HG03342 (cell line): Measurements from ENCODE around the gene VPS4B.
"Not testable (repeated sequence)": the region's sequence is repeated elsewhere in the genome, so short reads cannot be mapped to it uniquely, and the experiment has no call there.

Experiments
- ATAC-seq: cut with Tn5 transposase; IDR thresholded peaks from one replicate; pipeline ENCODE4 v1.9.1; 2021; ENCODE audit warnings: mild to moderate bottlenecking, moderate library complexity; ENCODE audit not compliant: unreplicated experiment

Gene VPS4B

GRCh38 chr18:63422087-63422863 is at the start of gene VPS4B:
TSS of gene VPS4B (minus strand) at chr18:63422476. CDS start at chr18:63422259, 217 bp downstream.
- ATAC-seq = peak; percentile 97

GRCh38 chr18:63470751-63471150 is 48.5 kb upstream of the VPS4B start:
- no peak for ATAC-seq

GRCh38 chr18:63468575-63468974 is 46.3 kb upstream of the VPS4B start:
- no peak for ATAC-seq

GRCh38 chr18:63467699-63468098 is 45.4 kb upstream of the VPS4B start:
- no peak for ATAC-seq

- ATAC-seq = no peak
These were observed 42.8 kb upstream of the VPS4B start for GRCh38 chr18:63465059-63465458.

- no peak for ATAC-seq
These were observed 42.2 kb upstream of the VPS4B start for GRCh38 chr18:63464434-63464833.

GRCh38 chr18:63460414-63460813 is 38.1 kb upstream of the VPS4B start:
- ATAC-seq = no peak

GRCh38 chr18:63457977-63458376 is 35.7 kb upstream of the VPS4B start:
- no peak for ATAC-seq

GRCh38 chr18:63454497-63454896 is 32.2 kb upstream of the VPS4B start:
- no peak for ATAC-seq

- not testable (repeated sequence) for ATAC-seq
These were observed 30.5 kb upstream of the VPS4B start for GRCh38 chr18:63452751-63453150.

- no peak for ATAC-seq
These were observed 29.8 kb upstream of the VPS4B start for GRCh38 chr18:63451799-63452660.

GRCh38 chr18:63449426-63449825 is 27.1 kb upstream of the VPS4B start:
- no peak for ATAC-seq

- no peak for ATAC-seq
These were observed 24.8 kb upstream of the VPS4B start for GRCh38 chr18:63447066-63447465.

- no peak for ATAC-seq
These were observed 24.0 kb upstream of the VPS4B start for GRCh38 chr18:63446266-63446665.

- no peak for ATAC-seq
These were observed 22.8 kb upstream of the VPS4B start for GRCh38 chr18:63445037-63445436.

- ATAC-seq = peak; percentile 41
These were observed 22.3 kb upstream of the VPS4B start for GRCh38 chr18:63444580-63444979.

- no peak for ATAC-seq
These were observed 21.6 kb upstream of the VPS4B start for GRCh38 chr18:63443829-63444228.

GRCh38 chr18:63440881-63441280 is 18.6 kb upstream of the VPS4B start:
- peak; percentile 63 for ATAC-seq

GRCh38 chr18:63440219-63440618 is 17.9 kb upstream of the VPS4B start:
- ATAC-seq = no peak

- peak; percentile 42 for ATAC-seq
These were observed 17.1 kb upstream of the VPS4B start for GRCh38 chr18:63439334-63439733.

GRCh38 chr18:63438181-63438580 is 15.9 kb upstream of the VPS4B start:
- no peak for ATAC-seq

- ATAC-seq = no peak
These were observed 11.1 kb upstream of the VPS4B start for GRCh38 chr18:63433334-63433866.
